Stomach (tissue), 9 donors: ENCODE measurements around the gene AUTS2. TPM values are rescaled to one million over a fixed set of nuclear protein-coding genes. Genes with fewer than 3 reads are reported as not detected.
A peak's percentile ranks its signal among the peaks of the same experiment; 100 is the strongest.

Source experiments
- DNase-seq, 2 donors: peaks; one replicate each; pipeline versions ENCODE4 v3.0.0 to v3.0.0-alpha.2; 2013 to 2019
- H3K27ac ChIP-seq, 5 donors: fragments of 200-600 bp in 4 of 5; sonication (generic) in 4 of 5; one replicate each; pipeline ENCODE4 v1.5.1; 2013 to 2019; ENCODE audit warnings: mild to moderate bottlenecking in 1 of 5, moderate library complexity in 1 of 5
- H3K27me3 ChIP-seq, 3 donors: fragments of 200-600 bp; sonication (generic); one replicate each; pipeline ENCODE4 v1.5.1; 2017 to 2019; ENCODE audit warnings: mixed run types in 1 of 3
- H3K36me3 ChIP-seq, 4 donors: fragments of 200-600 bp; sonication (generic); 1 replicate in 3 of 4; 2 replicates in 1 of 4; pipeline ENCODE4 v1.5.1; 2016 to 2019
- H3K4me1 ChIP-seq, 4 donors: fragments of 200-600 bp; sonication (generic); one replicate each; pipeline ENCODE4 v1.5.1; 2016 to 2019
- H3K4me3 ChIP-seq, 4 donors: fragments of 200-600 bp; sonication (generic) in 3 of 4; one replicate each; pipeline ENCODE4 v1.5.1; 2016 to 2019; ENCODE audit warnings: mild to moderate bottlenecking in 1 of 4
- H3K9me3 ChIP-seq, 4 donors: fragments of 200-600 bp; sonication (generic); one replicate each; pipeline ENCODE4 v1.5.1; 2016 to 2019
- EP300 ChIP-seq: sonication (generic); formaldehyde crosslinking; IDR thresholded peaks from one replicate; pipeline ENCODE4 v1.6.1; 2017; ENCODE audit warnings: antibody characterized with exemption
- POLR2A ChIP-seq, 4 donors: fragments of 450-650 bp; IDR thresholded peaks; one replicate each; pipeline ENCODE4 v1.6.1; 2016; ENCODE audit warnings: antibody characterized with exemption in 4 of 4, control low read depth in 2 of 4, mild to moderate bottlenecking in 1 of 4, moderate library complexity in 1 of 4
- POLR2AphosphoS5 ChIP-seq, 3 donors: sonication (generic); formaldehyde crosslinking; IDR thresholded peaks; one replicate each; pipeline ENCODE4 v1.6.1; 2016; ENCODE audit warnings: antibody characterized with exemption in 3 of 3
- WGBS, 5 donors: extraction: QIAGEN DNeasy Blood & Tissue Kit in 3 of 5; methylation state at CpG; one replicate each; pipeline versions ENCODE4 v1.1.5 to v1.1.7; 2013 to 2018; 5-methylcytosine and 5-hydroxymethylcytosine counted together
- intact Hi-C: fragments of 100-400 bp; cut with DNase I; formaldehyde crosslinking; loops from one replicate; pipeline ENCODE4 v1.15.1; 2023; ENCODE audit warnings: low total_unique reads
- polyA plus RNA-seq, 3 donors: library from polyadenylated mRNA; stranded (reverse); fragments of 200-250 nt; gene quantifications; one replicate each; pipeline ENCODE4 v1.2.3, GENCODE V29; 2013
- total RNA-seq, 5 donors: library from RNA; depleted of rRNA; stranded (reverse); fragments of >200 nt; gene quantifications; one replicate each; pipeline versions ENCODE4 v1.1.0 to v1.2.3, GENCODE V29; 2014 to 2016
- TF ChIP-seq, protein P1 (sequence below), 7 experiments: fragments of 450-650 bp in 4 of 7; fragments of 200-600 bp in 3 of 7; sonication (generic) in 3 of 7; IDR thresholded peaks; one replicate each; pipeline ENCODE4 v1.5.1; 2016 to 2019; ENCODE audit warnings: antibody characterized with exemption in 7 of 7, control low read depth in 2 of 7, mild to moderate bottlenecking in 1 of 7
- donor health status: healthy with polysubstance abuse.
- donor health status: Bipolar disorder and iron deficiency.
- donor health status: healthy.

The AUTS2 gene
- total and polyA plus RNA-seq, 8 donors = 3.8 to 90.3 (median 38.1) TPM

DNA sequence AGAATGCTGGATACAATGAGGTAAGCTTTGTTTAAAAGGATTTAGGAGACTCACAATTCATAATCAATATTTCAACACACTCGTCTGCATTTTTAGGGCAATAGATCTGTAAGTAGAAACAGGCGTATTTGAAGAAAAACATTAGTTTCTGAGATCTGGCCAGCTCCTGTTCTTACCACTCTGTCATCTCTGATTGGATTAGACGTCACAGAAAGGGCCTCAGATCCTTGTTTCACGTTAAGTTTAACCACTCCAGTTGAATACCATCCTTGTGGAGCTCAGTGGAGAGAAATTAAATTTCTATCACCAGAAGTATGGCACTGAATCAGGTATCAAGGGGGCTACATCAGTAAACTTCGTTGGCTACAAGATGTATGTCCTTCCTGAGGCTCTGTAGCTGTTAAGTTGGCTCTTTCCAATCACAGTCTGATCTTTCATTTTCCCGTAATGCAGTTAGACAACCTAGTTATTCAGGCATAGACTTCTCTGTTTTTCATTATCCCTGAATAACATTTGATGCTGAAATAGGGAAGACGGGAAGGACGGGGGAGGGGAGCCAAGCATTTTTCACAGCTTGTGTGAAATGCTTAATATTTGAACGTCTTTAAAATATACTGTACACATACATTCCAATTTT, 874.4 kb downstream of the AUTS2 start:
- no peak for TF ChIP-seq POLR2AphosphoS5 (IDR thresholded peaks at IDR 0.05)
- TF ChIP-seq EP300 = no peak
- TF ChIP-seq, protein P1, sequence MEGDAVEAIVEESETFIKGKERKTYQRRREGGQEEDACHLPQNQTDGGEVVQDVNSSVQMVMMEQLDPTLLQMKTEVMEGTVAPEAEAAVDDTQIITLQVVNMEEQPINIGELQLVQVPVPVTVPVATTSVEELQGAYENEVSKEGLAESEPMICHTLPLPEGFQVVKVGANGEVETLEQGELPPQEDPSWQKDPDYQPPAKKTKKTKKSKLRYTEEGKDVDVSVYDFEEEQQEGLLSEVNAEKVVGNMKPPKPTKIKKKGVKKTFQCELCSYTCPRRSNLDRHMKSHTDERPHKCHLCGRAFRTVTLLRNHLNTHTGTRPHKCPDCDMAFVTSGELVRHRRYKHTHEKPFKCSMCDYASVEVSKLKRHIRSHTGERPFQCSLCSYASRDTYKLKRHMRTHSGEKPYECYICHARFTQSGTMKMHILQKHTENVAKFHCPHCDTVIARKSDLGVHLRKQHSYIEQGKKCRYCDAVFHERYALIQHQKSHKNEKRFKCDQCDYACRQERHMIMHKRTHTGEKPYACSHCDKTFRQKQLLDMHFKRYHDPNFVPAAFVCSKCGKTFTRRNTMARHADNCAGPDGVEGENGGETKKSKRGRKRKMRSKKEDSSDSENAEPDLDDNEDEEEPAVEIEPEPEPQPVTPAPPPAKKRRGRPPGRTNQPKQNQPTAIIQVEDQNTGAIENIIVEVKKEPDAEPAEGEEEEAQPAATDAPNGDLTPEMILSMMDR (IDR thresholded peaks at IDR 0.05) = no peak
- no peak for TF ChIP-seq POLR2A (IDR thresholded peaks at IDR 0.05)
- intact Hi-C loops = no loop called here
- no peak overlapping the region for H3K27ac ChIP-seq
- no peaks in the 10 kb centered on the region for H3K27me3 ChIP-seq
- 81 to 91% (median 89%) methylated on average over 9 of the region's 9 CpGs for WGBS, 5 donors
- H3K9me3 ChIP-seq = no peaks in the 10 kb centered on the region
- H3K36me3 ChIP-seq = no peaks in the 10 kb centered on the region
- peaks cover 0 to 11% (median 9%) of the 10 kb centered on the region in 4 donors for H3K4me1 ChIP-seq
- no peak overlapping the region for H3K4me3 ChIP-seq
- DNase-seq = no peak

GRCh38 chr7:70474639-70475234, 876.5 kb downstream of the AUTS2 start:
- H3K36me3 ChIP-seq = no peaks in the 10 kb centered on the region
- H3K27me3 ChIP-seq = no peaks in the 10 kb centered on the region
- WGBS, 5 donors = 63 to 75% (median 69%) methylated on average over 5 of the region's 5 CpGs
- peak in 1 of 2 donors; percentile 39 for DNase-seq
- H3K4me1 ChIP-seq = peaks cover 0 to 11% (median 9%) of the 10 kb centered on the region in 4 donors
- intact Hi-C loops = no loop called here
- H3K27ac ChIP-seq = no peak overlapping the region
- no peak for TF ChIP-seq POLR2A (IDR thresholded peaks at IDR 0.05)
- TF ChIP-seq POLR2AphosphoS5 (IDR thresholded peaks at IDR 0.05) = no peak
- H3K4me3 ChIP-seq = no peak overlapping the region
- H3K9me3 ChIP-seq = no peaks in the 10 kb centered on the region

DNA sequence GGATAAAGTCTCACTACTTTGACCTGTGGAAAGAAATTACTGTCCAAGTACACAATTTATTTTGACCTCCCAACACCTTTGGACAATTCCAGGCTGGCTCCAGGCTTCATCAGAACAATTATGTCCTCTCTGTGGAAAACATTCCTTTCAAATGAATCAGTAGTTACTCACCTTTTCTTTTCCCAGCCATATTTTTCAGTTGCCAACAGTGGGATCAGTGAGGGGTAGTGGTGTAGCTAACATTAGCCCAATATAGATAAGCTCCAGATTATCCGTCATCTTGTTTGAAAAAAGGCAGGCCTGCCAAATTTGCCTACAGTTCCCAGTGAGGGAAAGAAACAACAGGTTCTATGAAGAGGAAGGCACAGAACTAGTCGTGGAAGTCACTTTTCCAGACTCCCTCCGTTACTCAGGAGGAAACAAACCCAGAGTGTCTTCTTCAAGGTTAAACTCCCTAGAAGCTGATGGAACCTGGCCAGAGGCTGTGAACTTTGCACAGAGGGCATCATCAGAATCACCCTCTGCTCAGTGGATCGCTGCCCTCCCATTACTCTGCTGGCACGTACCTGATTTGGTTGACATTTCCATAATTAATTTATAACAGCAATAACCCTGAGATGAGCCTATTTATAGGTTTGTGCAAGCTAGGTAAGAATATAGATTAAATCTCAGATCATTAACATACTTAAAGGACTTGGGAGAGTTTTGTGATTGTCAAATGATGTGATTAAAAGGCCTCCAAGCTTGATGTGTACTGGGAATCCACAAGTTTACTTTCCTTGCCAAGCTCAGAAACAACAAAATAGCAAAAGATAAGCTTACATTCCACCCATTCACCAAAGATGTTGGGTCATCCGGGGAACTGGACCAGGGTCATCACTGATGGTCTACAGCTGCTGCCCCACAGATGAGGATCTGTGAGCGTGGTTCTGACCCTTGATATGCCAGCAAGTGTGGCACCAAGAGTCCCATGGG, 879.0 kb downstream of the AUTS2 start:
- Histone ChIP-seq H3K9me3 (no peaks in the 10 kb centered on the region), H3K27me3 (no peaks in the 10 kb centered on the region), H3K27ac (peak overlapping the region in 1 of 5 donors; percentile 16), H3K36me3 (no peaks in the 10 kb centered on the region), H3K4me3 (no peak overlapping the region), H3K4me1 (peaks cover 0 to 11% (median 9%) of the 10 kb centered on the region in 4 donors)
- WGBS, 5 donors = 32 to 54% (median 42%) methylated on average over 7 of the region's 7 CpGs
- no peak for DNase-seq
- intact Hi-C loops = no loop called here
- TF ChIP-seq POLR2A (IDR thresholded peaks at IDR 0.05) (no peak), POLR2AphosphoS5 (IDR thresholded peaks at IDR 0.05) (peak in 1 of 3 donors; percentile 20)

GRCh38 chr7:70479153-70480021, 881.1 kb downstream of the AUTS2 start:
- 93 to 95% (median 93%) methylated on average over 15 of the region's 15 CpGs for WGBS, 5 donors
- intact Hi-C loops = no loop called here
- no peaks in the 10 kb centered on the region for H3K27me3 ChIP-seq
- no peaks in the 10 kb centered on the region for H3K36me3 ChIP-seq
- H3K9me3 ChIP-seq = peaks cover 0 to 3% (median 0%) of the 10 kb centered on the region in 4 donors
- H3K4me1 ChIP-seq = peaks cover 0 to 11% (median 9%) of the 10 kb centered on the region in 4 donors
- no peak for TF ChIP-seq POLR2AphosphoS5 (IDR thresholded peaks at IDR 0.05)
- TF ChIP-seq POLR2A (IDR thresholded peaks at IDR 0.05) = no peak
- TF ChIP-seq, protein P1 (IDR thresholded peaks at IDR 0.05) = no peak
- TF ChIP-seq EP300 = no peak
- no peak overlapping the region for H3K27ac ChIP-seq
- DNase-seq = no peak
- H3K4me3 ChIP-seq = no peak overlapping the region
